GM18498 (cell line): ENCODE data around the gene KIF16B.

ENCODE experiments used
- ATAC-seq: cut with Tn5 transposase; IDR thresholded peaks from one replicate; pipeline ENCODE4 v1.9.1; 2021; ENCODE audit warnings: mild to moderate bottlenecking, moderate library complexity; ENCODE audit not compliant: unreplicated experiment

The KIF16B gene

GRCh38 chr20:16313917-16314316 is 259.3 kb downstream of the KIF16B start:
- ATAC-seq: peak; percentile 38

DNA sequence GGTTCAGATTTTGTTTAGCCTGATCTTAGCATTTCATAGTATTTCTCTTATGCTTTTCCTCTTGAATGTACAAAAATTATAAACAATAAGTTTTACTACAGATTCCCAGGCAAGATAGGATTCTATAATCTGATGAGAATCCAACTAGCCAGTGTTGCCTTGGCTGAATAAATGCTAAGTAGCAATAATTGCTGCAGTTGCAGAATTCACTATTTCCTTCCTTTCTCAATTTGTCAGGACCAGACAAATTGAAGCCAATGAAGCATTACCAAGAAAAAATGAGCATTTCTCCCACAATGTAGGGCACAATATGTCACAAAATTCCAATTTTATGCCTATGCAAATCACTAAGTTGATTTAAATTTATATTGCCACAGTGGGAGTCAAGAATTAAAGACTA is 260.2 kb downstream of the KIF16B start:
- ATAC-seq: no peak

DNA sequence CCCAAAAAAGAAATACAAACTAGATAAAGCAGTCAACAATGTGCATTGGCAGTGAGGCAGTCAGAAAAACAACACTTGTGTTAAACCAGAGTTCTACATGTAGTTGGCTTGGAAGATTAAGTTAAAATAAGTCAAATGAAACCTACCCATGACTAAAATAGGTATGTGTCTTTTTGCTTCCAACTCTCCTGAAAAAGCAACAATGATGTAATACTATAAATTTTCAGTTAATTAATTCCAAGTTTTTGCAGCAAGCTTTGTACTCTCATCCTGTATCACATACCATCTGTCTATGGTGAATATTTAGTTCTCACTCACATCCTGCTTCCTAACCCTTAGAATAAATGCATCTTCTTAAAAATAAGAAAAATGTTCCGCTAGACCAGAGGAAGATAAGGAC is 261.5 kb downstream of the KIF16B start:
- ATAC-seq: no peak

GRCh38 chr20:16308754-16309153 is 264.5 kb downstream of the KIF16B start:
- no peak for ATAC-seq

GRCh38 chr20:16302818-16303217 is 270.4 kb downstream of the KIF16B start:
- no peak for ATAC-seq

DNA sequence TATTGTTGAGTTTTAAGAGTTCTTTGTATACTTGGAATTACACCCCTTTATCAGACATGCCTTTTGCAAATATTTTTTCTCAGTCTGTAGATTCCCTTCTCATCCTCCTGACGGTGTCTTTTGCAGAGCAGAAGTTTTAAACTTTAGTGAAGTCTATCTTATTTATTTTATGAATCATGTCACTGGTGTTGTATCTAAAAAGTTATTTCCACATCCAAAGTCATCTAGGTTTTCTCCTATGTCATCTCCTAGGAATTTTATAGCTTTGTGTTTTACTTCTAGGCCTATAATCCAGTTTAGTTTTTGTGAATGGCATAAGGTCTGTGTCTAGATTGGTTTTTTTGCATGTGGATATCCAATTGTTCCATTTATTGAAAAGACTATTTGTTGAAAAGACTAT is 271.3 kb downstream of the KIF16B start:
- no peak for ATAC-seq

DNA sequence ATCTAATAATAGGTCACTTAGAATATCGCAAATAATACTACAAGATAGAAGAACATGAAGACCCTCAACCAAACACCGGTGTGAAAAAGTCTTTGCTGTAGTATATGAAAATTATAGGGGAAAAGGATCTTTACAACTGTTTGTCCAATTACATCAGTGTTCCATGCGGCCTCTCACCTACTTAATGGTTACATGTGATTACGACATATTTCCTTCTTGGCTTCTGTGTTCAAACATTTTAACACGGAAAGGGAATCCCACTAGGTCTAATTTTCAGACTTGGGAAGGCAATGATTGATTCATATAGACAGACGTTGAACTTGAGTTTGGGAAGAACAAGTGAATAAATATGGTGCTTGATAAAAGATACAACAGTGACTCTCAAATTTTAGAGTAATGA is 273.4 kb downstream of the KIF16B start:
- no peak for ATAC-seq

DNA sequence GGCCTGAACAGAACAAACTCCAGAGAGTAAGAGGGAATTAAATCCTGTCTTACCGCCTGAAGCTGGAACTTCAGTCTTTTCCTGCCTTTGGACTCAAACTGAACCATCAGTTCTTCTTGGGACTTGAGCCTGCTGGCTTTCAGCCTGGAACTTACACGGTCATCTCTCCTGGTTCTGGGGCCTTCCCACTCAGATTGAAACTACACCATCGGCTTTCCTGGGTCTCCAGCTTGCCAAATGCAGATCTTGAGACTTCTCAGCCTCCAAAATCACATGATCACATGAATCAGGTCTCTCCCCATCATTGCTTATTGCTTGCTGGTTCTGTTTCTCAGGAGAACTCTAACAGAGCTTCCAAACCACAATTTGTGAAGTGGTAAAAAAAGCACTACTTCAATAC is 276.3 kb downstream of the KIF16B start:
- no peak for ATAC-seq

DNA sequence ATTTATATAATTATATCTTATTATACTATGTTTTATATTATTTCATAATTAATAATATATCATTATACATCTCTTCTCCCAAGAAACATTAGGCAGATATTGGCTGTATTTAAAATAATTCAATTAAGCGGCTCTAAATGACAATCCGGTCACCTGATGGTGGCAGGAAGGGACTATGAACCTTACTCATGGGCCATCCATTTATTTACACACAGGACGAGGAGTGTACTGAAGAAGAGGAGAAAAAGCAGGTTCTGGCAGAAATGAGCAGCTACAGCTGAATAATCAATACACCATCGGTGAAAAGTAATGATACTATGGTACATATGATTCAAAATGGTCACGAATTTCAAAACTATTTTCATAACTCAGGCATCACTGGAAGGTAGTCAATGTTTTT is 277.7 kb downstream of the KIF16B start:
- ATAC-seq: no peak

- ATAC-seq: no peak
Observed at GRCh38 chr20:16293590-16293989, 279.7 kb downstream of the KIF16B start.

DNA sequence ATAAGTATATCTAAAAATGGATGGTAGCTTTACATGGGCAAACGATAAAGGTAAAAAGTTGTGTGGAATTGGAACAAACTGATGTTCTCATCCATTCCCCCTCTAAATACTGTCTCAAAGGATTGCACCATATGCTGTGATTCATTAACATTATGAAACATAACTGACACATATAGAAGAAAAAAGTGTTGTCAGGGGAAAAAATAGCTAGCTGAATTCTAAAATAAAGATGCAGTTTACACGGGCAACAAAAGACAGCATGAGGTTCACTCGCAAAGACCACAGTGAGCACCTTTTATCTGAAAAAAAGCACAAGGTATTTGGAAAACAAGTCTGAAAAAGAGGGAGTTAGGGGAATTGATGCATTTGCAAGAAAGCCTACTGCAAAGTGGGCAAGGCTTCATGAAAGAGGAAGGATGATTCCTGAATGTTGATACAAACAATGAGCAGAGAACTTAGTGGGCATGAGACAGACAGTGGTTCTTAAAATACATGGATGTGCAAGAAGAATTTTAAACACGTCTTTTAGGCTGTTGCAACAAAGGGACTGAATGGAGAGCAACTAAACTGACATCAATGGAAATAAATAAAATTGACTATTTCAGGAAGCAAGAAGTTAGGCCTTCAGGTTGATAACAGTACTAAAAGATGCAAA is 280.9 kb downstream of the KIF16B start:
- ATAC-seq: no peak

DNA sequence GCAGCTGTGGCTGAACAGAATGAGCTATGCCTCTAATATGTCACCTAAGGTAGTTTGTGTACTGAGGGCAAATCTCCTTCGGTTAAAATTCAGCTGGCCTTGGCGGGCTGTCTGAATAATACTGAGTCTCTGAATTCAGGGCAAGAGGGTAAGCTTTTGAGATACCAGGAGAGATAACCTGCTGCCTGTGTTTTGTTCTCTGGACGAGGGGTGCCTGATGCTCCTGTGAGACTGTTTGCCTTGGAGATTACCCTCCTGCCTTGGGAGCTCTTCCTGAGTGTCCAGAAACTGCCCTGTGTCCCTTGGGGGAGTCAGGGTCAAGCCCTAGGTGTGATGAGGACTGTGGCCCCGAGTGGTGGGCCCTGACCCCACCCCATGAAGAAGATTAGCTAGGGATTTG is 282.9 kb downstream of the KIF16B start:
- no peak for ATAC-seq

GRCh38 chr20:16287776-16288175 is 285.5 kb downstream of the KIF16B start:
- ATAC-seq: no peak

GRCh38 chr20:16286601-16287000 is 286.6 kb downstream of the KIF16B start:
- ATAC-seq: no peak

- no peak for ATAC-seq
Observed at GRCh38 chr20:16284385-16285100, 288.7 kb downstream of the KIF16B start.

GRCh38 chr20:16283978-16284377 is 289.3 kb downstream of the KIF16B start:
- no peak for ATAC-seq

DNA sequence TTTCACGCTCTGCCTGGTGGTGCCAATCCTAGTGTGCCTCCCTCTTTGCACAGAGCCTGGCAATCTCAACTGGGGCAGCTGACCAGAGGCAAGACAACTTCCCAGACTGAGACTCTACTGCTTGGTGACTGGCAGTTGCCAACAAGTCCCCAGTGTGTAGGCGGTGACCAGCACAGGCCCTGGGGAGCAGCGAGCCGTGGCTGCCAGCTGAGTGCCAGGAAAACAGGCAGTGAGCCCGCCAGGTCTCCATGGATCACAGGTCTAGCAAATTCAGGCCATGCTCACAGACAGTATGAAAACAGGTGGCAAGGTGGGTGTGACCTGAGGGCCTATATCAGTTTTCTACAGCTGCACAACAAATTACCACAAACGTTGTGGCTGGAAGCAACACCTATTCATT is 289.9 kb downstream of the KIF16B start:
- no peak for ATAC-seq

- no peak for ATAC-seq
Observed at GRCh38 chr20:16280219-16280618, 293.0 kb downstream of the KIF16B start.

DNA sequence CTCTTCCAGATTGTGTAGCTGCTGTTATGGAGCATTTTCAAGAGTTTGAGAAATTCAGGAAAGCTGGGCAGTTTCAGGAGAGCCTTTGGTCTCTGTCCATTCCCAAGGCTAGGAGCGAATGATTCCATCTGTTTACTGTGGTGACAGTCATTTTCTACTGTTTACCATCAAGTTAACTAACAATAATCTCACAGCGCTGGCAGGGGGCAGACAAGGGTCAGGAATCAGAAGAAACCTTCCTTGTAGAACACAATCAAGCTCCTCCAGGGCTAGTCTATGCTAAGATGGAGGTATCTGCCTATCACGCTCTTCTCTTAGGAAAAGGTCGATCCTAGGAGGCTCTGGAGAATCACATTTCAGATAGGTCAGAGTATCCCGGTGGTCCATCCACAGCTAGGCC is 293.9 kb downstream of the KIF16B start:
- no peak for ATAC-seq

DNA sequence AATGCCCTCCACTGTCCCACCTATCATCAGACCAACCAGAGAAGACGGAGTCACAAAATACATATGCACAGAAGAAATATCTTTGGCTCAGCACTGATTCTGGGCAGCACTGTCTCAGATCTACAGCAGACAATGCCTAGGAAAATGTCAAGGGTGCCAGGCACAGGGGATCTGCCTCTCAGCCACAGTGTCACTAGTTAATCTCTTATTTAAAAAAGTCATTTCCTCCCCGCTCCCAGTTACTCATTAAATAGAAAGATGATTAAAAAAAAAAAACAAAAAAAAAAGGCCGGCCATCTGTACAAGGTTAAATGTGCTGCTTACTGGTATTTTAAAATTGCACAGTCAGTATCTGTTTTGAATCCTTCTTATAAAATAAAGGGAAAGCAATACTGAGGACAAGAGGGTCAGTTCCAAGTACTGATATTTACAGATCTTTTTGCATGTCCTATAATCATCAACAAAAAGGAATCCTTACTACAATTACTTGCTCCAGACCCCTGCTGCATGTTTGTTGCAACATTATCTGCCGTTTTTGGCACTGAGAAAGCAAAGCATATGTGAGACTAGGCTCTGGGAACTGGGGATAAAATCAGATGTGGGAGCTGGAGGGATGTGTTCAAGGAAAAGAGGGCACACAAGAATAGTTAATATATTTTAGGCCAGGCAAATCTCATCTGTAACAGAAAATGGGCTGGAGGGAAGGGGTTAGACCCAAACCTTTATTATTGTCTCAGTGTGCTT is 299.3 kb downstream of the KIF16B start:
- ATAC-seq: no peak

DNA sequence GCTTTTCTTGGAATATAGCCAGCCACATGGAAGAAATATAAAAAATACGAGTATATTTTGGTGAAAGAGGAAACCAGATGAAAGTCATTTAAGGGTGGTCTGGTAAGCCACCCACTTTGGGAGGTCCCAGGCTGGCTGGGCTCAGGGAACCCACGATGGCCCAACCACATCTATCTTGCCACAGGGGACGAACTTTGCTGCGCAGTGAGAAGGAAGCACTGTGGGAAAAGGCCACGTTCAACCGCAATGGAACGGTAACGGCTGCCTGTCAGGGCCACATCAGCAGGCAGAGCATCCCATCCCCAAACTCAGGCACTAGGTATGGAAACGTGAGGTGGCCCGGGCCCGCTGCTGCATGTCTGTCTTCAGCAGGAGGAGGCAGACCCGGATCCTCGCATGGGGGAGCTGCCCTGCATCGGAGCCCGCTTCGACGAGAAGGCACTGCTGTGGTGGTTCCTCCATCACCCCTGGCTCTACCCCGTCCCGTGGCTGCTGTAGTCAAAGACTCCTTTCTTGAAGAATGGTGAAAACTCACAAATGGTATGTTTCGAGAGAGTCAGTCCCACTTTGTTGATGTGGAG is 300.4 kb downstream of the KIF16B start:
- ATAC-seq: no peak

DNA sequence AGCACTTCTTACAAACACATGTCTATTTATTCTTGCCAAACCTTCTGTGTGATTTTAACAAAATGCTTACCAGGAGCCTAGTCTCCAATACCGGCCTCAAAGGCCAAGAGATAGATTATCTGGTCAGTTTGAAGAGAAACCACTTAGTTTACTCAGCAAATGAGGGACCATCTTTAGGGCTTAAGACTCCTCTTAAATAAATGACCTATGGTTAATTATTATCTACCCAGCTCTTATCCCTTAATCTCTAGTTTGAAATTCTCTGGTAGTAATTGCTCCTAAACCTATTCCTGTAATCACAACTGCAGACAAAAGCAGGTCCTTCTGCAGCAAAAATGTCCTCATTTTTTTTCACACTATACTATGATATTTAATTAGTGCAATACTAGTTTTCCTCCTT is 301.8 kb downstream of the KIF16B start:
- ATAC-seq: no peak
